WERI-Rb-1 (cell line): ENCODE measurements around the gene SYTL3.

Experiments
- DNase-seq: peaks from one replicate; pipeline ENCODE4 v3.0.0-alpha.2; 2020
- H3K27ac ChIP-seq: fragments of 250-450 bp; sonication (Bioruptor Pico); 2 replicates; pipeline ENCODE4 v1.5.1; 2020; ENCODE audit warnings: mild to moderate bottlenecking, moderate library complexity
- H3K27me3 ChIP-seq: fragments of 250-450 bp; sonication (Bioruptor Pico); 2 replicates; pipeline ENCODE4 v1.5.1; 2021; ENCODE audit warnings: mild to moderate bottlenecking, low read depth, moderate library complexity; ENCODE audit not compliant: insufficient read depth, severe bottlenecking
- H3K36me3 ChIP-seq: fragments of 250-450 bp; sonication (Bioruptor Pico); 2 replicates; pipeline ENCODE4 v1.5.1; 2020; ENCODE audit warnings: mild to moderate bottlenecking, moderate library complexity
- H3K4me3 ChIP-seq: 2 replicates; pipeline ENCODE4 v1.5.1; 2011; ENCODE audit warnings: low read depth, mild to moderate bottlenecking, control low read depth, low read length
- H3K9me3 ChIP-seq: fragments of 250-450 bp; sonication (Bioruptor Pico); 2 replicates; pipeline ENCODE4 v1.5.1; 2021; ENCODE audit warnings: mild to moderate bottlenecking, moderate library complexity; ENCODE audit not compliant: severe bottlenecking
- TF ChIP-seq, protein P1 (sequence below): IDR thresholded peaks from 2 replicates; pipeline ENCODE4 v1.5.1; 2011; ENCODE audit warnings: low read depth, mild to moderate bottlenecking, control low read depth, inconsistent platforms, low read length

The SYTL3 gene

DNA sequence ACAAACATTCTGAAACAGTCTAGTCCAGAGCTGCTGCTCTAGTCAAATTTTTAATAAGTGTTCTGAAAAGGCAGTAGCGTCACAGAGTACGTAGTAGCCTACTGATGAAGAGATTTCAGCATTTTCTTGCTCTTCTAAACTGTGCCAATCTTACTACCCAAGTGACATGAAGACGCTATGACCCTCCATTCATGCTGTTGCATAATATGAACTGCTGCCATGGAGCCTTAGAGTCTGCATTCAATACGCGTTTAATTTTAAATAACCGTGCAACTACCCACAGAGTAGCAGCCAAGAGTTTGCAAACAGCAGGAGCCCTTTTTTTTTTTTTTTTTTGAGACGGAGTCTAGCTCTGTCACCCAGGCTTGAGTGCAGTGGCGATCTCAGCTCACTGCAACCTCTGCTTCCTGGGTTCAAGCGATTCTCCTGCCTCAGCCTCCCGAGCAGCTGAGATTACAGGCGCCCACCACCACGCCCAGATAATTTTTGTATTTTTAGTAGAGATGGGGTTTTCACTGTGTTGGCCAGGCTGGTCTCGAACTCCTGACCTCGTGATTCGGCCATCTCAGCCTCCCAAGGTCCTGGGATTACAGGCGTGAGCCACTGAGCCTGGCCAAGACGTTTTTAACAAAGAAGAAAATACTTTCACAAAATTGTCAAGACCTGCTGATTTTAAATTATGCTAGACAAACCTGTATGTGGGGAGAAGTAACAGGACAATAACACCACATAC is 125.0 kb downstream of the SYTL3 start:
- Histone ChIP-seq H3K27ac (no peak overlapping the region), H3K9me3 (no peaks in the 10 kb centered on the region), H3K36me3 (peaks cover 97% of the 10 kb centered on the region), H3K4me3 (no peak overlapping the region), H3K27me3 (no peaks in the 10 kb centered on the region)
- no peak for DNase-seq
- TF ChIP-seq, protein P1, sequence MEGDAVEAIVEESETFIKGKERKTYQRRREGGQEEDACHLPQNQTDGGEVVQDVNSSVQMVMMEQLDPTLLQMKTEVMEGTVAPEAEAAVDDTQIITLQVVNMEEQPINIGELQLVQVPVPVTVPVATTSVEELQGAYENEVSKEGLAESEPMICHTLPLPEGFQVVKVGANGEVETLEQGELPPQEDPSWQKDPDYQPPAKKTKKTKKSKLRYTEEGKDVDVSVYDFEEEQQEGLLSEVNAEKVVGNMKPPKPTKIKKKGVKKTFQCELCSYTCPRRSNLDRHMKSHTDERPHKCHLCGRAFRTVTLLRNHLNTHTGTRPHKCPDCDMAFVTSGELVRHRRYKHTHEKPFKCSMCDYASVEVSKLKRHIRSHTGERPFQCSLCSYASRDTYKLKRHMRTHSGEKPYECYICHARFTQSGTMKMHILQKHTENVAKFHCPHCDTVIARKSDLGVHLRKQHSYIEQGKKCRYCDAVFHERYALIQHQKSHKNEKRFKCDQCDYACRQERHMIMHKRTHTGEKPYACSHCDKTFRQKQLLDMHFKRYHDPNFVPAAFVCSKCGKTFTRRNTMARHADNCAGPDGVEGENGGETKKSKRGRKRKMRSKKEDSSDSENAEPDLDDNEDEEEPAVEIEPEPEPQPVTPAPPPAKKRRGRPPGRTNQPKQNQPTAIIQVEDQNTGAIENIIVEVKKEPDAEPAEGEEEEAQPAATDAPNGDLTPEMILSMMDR = no peak

DNA sequence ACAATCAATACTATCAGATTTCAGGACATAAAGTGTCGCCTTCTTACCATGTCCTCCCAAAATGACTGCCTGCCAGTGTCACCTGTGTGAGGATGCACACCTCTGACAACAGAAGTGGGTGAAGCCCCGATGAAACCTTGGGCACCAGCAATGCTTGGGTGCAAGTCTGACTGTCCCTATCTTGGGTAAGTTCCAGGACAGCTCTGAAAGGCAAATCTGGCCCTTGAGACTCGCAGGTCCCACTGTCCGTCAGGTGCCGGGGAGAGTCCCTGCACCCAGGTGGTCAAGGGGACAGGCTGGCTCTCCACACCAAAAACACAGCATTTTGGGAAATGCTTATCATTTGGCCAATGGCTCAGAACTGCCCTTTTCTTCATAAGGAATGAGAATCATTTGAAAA is 126.0 kb downstream of the SYTL3 start:
- Histone ChIP-seq H3K36me3 (peaks cover 95% of the 10 kb centered on the region), H3K27ac (no peak overlapping the region), H3K9me3 (no peaks in the 10 kb centered on the region), H3K4me3 (no peak overlapping the region), H3K27me3 (no peaks in the 10 kb centered on the region)
- no peak for DNase-seq
- TF ChIP-seq, protein P1 = no peak

DNA sequence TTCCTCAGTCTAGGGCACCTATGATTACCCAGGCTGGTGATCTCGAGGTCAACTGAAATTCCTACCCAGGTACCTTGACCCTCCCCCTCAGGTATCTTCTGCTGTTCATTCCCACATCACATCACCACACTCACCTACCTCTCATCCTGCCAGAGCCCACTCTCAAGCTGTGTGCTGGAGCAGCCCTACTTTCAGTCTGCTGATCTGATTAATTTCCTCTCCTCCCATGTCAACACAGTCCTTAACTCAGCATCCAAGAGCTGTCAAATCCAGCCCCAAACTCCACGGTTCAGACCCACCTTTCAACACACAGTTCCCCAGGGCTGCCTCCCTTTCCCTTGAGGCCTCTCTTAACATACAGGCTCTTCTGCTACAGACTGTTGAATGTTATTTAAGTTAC is 126.9 kb downstream of the SYTL3 start:
- Histone ChIP-seq H3K36me3 (peaks cover 95% of the 10 kb centered on the region), H3K27ac (no peak overlapping the region), H3K9me3 (no peaks in the 10 kb centered on the region), H3K27me3 (no peaks in the 10 kb centered on the region), H3K4me3 (no peak overlapping the region)
- TF ChIP-seq, protein P1 = no peak
- no peak for DNase-seq

DNA sequence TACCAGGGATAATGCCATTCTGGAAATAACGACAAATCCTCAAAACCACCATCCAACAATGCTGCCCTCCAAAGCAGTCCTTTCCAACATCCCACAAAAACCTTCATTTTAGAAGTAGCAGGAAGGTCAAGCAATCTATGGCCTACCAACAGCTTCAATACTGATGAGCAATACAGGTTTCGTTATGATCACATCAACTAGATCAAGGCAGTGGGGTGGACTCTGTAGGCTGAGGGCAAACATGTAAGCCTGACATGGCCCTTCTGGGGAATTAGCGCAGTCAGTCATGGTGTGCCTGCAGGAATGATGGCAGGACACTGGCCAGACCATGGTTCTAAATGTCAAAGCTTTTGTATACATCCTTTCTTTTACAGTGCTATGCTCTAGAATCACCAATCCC is 127.7 kb downstream of the SYTL3 start:
- Histone ChIP-seq H3K9me3 (no peaks in the 10 kb centered on the region), H3K4me3 (no peak overlapping the region), H3K27me3 (no peaks in the 10 kb centered on the region), H3K27ac (no peak overlapping the region), H3K36me3 (peaks cover 95% of the 10 kb centered on the region)
- DNase-seq = no peak
- TF ChIP-seq, protein P1 = no peak

DNA sequence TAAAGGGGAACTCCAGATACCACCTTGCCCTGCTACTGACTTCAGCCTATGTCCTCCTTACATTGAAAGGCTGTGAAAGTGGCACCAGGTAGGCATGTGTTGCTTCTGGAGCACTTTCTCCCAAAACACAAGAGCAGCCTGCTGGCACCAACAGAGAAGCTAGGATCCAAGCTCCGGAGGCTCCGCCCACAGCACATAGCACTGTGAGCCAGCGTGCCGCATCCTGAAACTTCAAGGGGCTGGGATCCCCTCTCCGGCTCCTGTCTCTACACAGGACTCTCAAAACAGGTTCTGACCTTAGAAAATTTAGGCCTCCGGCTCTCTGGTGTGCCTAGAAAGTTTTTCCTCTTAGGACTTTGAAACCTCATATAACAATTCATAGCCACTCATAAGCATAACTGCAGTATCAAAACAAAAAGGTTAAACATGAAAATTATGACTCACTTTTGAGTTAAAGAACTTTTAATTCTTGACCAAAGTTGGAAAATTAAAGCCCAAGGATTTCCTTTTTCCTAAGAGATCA is 128.2 kb downstream of the SYTL3 start:
- DNase-seq = no peak
- peaks cover 95% of the 10 kb centered on the region for H3K36me3 ChIP-seq
- TF ChIP-seq, protein P1 = no peak
- H3K4me3 ChIP-seq = no peak overlapping the region
- H3K9me3 ChIP-seq = no peaks in the 10 kb centered on the region
- no peak overlapping the region for H3K27ac ChIP-seq
- no peaks in the 10 kb centered on the region for H3K27me3 ChIP-seq
